Kidney glomerular epithelial cell (primary cell): ENCODE results near the gene TSPAN7.

Experiments used
- DNase-seq: peaks from one replicate; lab custom pipeline; 2025; lab: John Stamatoyannopoulos, UW

The TSPAN7 gene

DNA sequence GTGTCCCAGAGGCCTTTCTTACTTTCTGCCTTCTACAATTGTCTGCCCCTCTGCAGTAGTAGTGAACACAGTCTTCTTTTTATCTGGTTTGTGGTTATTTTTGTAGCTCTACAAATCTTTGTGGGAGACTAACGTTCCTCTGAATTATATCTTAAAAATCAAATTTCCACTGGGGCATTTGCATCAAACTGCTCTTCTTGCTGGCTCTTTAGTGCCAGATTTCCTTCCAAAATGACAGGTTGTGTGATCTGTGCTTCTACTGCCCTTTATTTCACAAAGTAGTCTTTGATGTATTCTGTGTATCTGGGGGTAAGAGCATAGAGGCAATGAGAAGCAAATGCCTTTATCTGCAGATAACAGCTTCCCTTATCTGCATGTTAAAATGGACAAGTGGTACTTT lies 34.5 kb downstream of the TSPAN7 start:
- DNase-seq: no peak

DNA sequence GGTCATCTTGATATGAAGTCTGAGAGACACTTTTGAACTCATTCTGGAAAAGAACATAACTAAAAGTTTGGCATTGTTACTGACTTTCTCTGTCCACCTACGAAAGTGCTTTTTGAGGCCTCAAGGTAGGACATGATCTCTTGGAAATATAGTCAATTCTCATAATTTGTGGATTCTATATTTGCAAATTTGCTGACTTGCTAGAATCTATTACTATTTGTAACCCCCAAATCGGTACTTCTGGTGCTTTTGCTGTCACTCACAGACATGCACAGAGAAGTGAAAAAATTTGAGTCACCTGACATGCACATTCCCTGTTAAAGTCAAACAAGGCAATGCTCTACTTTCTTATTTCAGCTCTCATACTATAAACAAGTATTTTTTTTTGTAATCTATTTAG lies 35.6 kb downstream of the TSPAN7 start:
- no peak for DNase-seq

DNA sequence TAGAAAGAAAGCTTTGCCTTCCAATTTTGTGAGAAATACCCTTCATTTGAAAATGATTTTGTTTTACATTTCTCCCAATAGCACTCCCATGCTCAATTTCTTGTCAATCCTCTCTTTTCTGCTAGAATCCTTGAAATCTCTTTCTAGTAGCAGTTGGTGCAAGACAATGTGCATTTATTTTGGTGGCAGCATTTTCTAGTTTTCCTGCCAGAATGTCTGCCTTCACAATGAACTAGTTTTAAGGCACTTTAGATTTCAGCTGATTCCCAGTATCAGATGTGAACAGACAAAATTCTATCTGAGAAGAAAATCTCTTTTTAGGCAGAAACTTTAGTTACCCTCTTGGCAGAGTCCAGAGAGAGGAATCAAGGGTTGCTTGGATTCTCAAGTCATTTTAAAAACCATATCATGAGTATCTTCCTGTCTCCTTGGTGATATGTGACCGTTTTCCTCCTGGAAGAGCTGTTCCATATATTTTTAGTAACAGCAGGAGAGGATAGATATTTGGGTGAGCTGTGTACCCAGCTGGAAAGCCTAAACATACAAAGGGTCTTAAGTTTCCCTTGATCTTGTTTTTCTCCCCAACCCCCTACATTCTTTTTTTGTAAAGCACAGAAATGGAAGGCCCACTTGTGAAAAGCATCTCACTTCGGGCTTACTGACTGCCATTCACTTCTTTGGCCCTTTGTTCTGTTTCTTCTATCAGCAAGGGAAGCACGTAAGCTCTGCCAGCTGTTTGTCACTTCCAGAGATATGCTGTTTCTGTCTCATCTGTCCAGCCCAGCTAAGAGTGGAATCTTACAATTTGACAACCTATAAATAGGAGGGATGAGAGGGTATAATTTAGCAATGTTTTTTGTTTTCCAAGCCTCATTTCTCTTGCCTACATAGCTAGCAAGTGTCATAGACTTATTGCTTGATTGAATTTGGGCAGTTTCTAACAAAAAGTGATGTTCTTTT lies 38.7 kb downstream of the TSPAN7 start:
- DNase-seq: no peak

DNA sequence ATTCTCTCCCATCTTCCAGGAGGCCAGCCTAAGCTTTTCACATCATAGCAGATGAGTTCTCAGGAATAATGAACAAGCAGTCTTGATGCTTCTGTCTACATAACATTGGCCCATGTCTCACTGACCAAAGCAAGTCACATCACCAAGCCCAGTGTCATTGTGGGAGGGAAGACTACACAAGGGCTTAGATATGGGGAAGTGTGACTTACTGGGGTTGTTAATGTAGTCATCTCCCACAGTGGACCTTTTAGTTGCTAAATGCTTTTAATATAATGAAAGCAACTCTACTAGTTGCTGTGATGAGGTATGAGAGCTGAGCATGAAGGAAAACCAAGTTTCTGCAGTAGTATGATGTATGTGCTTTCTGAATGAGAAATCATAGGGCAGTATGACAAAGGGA lies 40.5 kb downstream of the TSPAN7 start:
- DNase-seq: no peak

DNA sequence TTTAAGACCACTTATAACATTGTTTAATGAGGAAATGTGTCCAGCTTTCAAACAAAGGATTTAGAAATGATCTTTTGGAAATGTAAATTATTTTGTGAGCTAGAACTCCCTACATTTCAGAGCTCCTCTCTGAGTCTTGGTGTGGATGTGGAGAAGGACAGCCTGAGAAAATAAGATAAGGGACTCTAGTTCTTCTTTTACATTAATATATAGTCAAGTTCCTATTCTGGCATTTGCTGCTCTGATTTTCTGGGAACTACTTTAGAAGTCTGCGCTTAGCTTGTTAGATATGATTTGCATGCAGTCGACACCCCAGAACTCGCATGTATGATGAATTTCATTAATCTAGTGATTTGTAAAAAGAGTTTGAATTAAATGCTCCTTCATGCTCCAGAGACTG lies 45.5 kb downstream of the TSPAN7 start:
- DNase-seq: no peak

DNA sequence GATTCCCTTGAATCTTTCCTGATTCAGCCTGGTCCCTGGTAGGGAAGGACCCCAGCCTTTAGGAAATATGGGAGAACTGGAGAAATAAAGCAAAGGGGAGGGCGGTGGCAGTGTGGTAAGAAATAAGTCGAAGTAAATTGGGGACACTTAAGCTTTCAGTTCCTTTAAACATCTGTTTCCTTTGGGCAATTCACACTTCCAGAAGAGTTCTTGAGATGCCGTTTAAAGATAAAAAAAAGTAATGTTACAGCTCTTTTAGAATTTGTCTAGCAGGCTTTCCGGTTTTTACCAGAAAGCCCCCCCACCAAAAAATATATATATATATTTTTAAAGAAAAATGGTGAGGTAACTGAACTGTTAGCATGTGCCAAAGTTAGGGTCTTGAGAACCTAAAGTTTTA lies 46.6 kb downstream of the TSPAN7 start:
- no peak for DNase-seq

DNA sequence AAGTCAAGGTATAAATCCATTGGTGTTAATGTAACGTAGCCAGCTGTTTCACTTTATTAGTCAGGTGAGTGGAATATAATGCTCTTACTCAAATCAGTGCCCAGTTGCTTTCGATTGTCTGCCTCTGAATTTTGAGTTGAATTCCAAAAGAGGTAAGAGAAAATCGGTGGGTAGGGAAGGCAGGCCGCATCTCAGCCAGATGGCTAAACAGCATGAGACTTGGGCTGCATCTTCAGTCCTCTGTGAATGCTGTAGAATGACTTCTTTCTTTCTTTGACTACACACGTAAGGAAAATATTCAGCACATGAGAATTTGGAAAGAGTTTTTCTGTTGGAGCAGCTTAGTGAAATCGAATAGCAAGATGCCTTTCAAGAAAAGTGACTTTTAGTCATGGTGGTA lies 49.5 kb downstream of the TSPAN7 start:
- DNase-seq: no peak

DNA sequence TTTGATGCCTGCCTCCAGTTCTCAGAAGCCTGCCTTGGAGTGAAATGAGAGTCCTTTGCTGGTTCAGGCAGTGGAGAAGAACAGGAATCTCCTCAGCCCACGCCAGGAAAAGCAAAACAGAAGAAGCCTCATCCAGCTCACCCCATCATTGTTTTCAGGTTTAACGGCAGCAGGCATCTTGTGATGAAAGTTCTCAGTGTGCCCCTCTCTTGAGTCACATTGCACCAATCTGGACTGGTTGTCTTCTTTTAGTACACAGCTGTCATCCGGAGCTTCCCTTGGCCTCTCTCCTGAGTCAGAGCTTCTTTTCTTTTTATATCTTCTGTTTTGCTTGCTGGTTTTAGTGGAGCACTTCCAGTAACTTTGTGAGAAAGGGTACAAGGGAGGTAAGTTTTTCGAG lies 50.9 kb downstream of the TSPAN7 start:
- no peak for DNase-seq

DNA sequence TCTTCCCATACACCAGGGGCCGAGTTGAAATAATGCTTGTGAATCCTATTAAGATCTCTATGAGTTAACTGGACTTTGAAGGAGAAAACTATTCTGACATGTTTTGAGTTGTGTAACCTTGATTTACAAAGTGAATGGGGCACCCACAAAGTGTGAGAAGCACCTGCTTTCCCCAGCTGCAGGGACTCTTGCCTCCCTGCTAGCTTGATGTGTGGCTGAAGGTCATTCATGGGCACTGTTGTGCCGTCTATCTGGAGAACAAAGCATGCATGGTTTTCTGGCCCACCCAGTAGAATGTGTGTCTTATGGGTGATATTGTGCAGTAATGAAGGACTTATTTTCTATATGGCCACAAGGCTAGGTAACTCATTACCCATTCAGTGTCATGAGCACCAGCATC lies 53.1 kb downstream of the TSPAN7 start:
- DNase-seq: no peak

DNA sequence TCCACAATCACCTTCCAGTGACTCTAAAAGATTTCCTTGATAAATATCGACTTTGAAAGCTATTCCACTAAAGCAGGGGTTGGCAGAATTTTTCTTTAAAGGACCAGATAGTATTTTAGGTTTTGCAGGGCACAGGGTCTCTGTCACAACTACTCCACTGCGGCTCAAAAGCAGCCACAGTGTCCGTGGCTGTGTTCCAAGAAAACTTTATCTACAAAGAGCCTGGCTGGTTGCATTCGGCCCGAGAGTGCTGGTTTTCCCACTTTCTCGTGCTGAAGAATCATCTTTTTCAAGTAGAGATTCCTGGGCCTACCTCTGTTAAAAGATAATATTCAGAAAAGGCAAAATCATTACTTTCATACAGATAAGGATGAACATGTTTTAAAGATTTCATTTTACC lies 55.6 kb downstream of the TSPAN7 start:
- no peak for DNase-seq

DNA sequence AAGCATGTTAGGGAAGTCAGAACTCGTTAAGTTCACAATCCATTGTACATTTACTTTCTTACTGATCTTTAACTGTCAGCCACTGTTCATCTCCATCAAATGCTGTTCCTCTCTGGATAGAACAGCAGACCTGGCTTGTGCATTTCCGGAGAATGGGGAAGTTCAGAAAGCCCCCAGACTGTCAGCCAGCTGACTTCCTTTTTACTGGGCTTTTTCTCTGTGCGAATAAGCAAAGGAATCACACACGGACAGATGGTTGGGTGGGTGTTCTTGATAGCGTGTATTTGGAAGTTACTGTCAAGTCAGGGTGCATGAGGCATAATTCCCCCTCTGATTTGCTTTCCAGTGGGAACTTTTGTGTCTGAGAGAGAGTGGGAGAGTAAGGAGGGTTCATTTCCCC lies 56.8 kb downstream of the TSPAN7 start:
- DNase-seq: no peak

DNA sequence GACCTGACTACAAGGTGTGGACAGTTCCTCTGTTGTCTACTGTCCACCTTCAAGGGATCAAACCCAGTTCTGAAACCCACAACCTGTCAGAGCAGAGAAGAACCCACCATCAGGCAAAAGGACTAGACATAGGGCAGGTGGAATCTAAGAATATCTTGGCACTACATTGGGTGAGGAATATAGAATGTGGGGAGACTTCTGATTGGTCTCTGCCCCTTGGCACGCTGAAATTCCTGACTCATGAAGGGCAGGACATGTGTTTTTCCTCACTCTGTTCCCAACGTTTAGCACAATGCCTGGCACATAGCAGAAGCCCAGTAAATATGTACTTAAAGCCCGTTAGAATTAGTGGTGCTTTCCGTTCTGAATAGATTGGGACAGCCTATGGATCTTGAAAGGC lies 59.3 kb downstream of the TSPAN7 start:
- DNase-seq: no peak

DNA sequence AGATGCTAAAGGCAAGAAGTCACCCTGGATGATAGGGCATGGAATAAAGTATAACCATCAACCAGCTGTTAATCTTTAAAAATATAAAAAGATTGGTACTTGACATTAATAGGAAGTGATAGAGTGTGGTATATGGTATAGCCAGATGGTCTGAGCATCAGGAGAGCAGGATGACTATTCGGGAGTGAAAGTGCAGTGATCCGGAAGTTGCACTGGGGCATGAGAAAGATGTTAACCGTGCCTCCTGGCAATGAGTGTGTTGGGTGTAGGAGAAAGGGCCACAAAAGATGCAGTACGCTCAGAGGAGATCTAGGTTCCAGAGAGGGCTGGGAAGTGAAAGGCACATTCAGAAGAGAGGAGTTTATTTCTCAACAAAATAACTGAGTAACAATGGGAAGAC lies 65.0 kb downstream of the TSPAN7 start:
- no peak for DNase-seq

DNA sequence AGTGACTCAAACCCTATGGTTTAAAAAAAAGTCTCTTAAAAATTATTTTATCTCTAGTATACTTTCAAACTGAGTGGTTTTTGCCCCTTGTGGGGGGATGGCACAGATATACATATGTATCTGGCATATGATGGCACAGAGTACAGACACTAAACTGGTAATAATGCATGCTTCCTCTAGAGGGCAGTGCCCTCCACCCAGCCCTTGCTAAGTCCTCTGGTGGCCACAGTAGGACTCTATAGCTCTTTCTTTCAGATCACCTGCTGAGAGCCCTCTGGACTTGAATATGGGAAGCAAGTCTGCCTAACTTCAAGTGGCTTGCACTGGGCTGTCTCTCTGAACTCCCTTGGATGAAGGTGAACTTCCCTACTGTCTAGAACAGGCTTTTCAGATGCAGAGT lies 66.3 kb downstream of the TSPAN7 start:
- DNase-seq: no peak

DNA sequence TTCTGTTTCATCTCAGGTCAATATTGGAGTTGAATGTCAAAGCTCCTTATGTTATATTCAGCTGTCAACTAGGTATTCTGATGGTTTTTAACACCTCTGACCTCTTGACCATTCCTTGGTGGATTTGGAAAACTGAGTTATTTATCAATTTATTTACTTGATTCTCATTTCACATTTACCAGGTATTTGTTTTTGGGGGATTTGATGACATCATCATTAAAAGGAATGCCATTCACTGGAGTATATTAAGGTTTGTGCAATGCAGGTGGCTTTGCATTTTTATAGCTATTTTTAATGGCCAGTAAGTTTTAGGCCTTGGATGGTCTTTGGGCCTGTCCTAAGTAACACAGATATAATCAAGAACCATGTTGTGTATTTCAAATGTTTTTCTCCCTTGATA lies 67.2 kb downstream of the TSPAN7 start:
- no peak for DNase-seq

DNA sequence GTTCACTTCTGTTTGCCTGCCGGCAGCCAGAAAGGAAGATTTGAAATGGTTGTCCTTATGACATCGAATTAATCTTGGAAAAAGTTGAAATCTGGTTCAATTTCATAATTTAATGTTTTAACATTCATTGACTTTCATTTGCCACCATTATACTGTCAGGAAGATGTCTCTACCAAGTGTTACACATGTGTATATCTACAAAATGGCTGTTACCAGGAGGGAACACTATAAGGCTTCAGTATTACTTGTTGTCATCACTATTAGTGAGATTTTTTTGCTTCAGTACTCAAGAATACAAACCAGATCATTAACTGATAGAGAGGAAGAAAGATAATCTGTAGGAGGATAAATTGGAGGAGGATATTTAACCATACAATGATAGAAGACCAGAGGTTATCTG lies 71.2 kb downstream of the TSPAN7 start:
- no peak for DNase-seq

DNA sequence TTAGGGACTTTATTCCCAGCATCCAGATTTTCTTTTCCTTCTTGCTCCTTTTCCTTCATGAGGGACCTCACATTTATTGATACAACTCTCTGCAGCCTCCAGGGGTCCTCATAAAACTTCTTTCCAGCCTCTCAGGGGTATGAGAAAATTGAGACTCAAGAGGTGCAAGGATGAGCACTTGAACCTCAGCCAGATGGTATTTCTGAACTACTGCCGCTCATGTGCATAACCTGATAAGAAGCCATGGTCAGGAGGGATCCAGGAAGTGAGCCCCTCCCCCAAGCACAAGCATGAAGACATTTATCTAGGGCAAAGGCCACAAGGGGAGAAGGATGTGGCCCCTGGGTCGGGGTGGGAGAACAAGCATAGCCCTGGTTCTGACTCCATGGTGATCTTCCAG lies 73.3 kb downstream of the TSPAN7 start:
- DNase-seq: no peak

DNA sequence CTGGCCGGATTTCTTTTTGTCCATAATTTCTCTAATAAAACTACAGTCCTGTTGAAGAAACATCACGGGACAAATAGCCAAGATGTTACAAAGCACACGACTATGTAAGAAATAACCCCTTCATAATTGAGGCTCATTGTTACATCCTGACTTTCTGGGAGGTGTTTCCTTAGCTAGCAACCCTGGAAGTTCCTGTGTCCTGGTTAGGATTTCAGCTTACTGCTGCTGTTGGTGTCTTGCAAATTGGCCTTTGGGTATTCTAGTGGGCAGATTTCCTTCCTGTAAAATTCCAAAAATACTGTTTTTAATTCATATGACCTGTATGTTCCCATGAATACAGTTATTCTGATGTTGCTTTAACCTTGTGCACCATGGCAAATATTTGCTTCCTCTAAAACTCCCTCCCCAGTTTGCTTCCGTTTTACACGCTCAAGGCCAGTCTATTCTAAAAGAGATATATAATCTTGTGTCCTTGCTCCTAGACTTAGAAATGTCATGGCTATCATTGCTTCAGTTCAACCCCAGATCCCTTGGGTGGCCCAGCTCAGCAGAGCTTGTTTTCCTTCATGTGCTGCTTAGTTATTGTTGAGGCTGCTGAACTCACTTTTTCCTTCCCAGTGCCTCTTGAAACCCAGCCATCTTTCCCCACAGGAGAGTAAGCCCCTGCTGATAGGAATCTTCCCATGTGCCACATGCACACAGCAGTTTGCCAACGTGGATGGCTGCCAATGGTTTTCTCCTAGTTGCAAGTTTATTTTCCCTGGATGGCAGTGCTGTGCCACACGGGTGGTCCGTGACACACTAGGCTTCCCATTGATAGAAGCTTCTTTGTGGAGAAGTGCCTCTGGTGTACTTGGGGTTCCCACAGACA lies 75.8 kb downstream of the TSPAN7 start:
- no peak for DNase-seq

DNA sequence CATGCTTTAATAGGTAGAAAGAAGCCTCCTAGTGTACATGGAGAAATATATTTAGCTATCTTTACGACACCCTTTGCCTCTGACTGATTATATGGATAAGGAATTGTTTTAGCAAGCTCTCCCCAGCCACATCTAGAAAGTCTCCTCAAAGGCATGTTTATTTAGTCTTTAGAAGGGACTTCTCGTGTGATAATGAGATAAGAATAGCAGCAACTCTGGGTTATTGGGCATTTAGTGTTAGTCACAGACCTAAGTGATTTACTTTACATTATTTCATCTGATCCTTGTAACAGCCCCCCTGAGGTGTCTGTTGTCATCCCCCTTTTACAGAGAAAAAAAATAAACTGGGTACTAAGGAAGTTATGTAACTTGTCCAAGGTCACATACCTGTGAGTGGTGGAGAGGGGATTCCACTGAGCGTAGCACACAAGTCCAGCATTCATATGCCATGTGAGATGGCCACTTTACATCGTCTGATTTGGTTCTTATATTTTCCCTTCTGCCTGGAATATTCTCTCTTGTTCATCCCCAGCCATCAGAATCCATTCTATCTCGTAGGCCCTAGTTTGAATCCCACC lies 77.7 kb downstream of the TSPAN7 start:
- no peak for DNase-seq

DNA sequence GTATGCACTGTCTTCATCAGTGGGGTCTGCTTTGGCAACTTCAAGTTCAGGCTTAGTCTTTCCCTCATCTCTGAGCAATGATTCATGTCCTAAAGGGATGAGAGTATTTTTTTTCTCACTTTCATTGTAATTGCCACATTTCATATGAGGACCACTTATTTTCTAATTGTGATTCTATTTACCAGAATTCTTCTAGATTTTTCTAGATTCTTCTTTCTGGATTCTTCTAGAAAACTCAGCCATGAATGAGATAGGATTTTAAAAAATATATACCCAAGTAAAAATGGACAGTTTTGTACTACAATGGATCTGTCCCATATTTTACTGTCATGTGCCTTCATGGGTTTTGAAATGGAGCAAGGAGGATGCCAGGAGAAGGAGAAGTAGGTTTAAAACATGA lies 78.4 kb downstream of the TSPAN7 start:
- no peak for DNase-seq

DNA sequence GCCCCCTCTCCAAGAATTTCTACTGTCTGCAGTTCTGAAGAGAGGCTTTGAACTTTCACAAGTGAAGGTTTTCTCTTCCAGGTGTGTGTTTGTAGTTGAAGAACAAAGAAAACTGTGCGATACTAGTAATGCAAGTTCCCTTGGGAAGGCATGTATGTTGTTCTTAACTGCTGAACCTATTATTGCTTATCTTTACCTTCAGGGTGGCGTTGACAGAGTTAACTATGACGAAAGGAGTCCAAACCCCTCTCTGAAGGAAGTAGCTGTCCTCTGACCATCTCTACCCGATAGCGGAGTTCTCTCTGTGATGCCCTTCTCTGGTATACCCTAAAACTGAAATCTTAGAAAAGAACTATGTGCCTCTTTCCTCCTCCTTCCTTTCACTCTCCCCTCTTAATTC lies 79.9 kb downstream of the TSPAN7 start:
- DNase-seq: no peak

DNA sequence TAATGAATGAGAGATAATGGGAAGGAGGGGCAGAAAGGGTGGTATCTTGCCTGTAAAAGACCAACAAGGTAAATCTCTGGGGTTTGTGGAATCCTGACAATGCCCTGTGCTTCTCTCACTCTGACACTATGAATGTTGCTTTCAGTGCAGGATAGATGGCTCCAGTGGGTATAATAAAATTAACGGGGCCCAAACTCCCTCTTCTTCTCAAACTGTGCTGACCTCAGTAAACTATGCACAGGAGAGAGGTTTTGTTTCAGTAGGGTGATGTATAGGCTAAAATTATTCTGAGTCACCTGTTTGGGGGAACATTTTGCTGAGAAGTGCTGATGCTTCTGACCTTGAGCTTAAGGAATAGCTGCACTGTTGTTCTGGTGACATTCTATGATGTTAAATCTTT lies 82.6 kb downstream of the TSPAN7 start:
- no peak for DNase-seq

DNA sequence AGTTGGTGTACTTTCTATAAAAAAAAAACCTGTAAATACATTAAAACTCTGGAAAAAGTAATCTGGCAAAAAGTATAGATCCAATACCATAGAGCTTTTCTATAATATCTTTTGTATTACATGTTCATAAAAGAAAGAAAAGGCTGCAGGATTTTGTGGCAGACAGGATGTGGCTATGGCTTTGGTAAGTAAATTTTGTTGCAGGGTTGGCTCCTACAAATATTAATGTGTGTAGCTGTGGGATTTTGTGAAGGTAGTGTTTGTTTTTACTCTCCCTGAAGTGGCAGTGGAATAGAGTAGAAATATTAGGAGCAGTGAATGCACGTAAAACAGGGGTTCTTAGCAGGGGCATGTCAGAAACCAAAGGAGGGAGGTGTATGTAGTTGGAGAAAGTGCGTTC lies 84.8 kb downstream of the TSPAN7 start:
- DNase-seq: no peak
